ENCODE results near the gene NCOA5. TPM values are rescaled to one million over a fixed set of nuclear protein-coding genes. Genes with fewer than 3 reads are reported as not detected.
"Not testable (repeated sequence)": the region's sequence is repeated elsewhere in the genome, so short reads cannot be mapped to it uniquely, and the experiment has no call there.

Gene NCOA5
- total RNA-seq, 1 donor from 2014 or later, result 10.6 TPM

GRCh38 chr20:46121184-46121930 lies 31.6 kb upstream of the NCOA5 start:
- DNase-seq (ENCODE audit: low read depth, low spot score), result no peak

- DNase-seq (ENCODE audit: low read depth, low spot score), result no peak
These were observed 30.4 kb upstream of the NCOA5 start for GRCh38 chr20:46120136-46120535.

GRCh38 chr20:46119547-46119946 lies 29.8 kb upstream of the NCOA5 start:
- DNase-seq (ENCODE audit: low read depth, low spot score), result no peak

GRCh38 chr20:46119028-46119546 lies 29.3 kb upstream of the NCOA5 start:
- DNase-seq (ENCODE audit: low read depth, low spot score), result no peak

GRCh38 chr20:46118481-46119020 lies 28.8 kb upstream of the NCOA5 start:
- DNase-seq (ENCODE audit: low read depth, low spot score), result no peak

GRCh38 chr20:46117704-46118467 lies 28.1 kb upstream of the NCOA5 start, which contains the start of gene CD40:
CD40 (plus strand) TSS chr20:46118314; CDS start chr20:46118344, 30 bp downstream.
- DNase-seq (ENCODE audit: low read depth, low spot score), result peak; percentile 43

GRCh38 chr20:46114449-46114848 lies 24.7 kb upstream of the NCOA5 start:
- DNase-seq (ENCODE audit: low read depth, low spot score), result no peak

GRCh38 chr20:46113113-46113470 lies 23.3 kb upstream of the NCOA5 start:
- no peak for DNase-seq (ENCODE audit: low read depth, low spot score)

- DNase-seq (ENCODE audit: low read depth, low spot score), result no peak
These were observed 22.8 kb upstream of the NCOA5 start for GRCh38 chr20:46112430-46113112.

- DNase-seq (ENCODE audit: low read depth, low spot score), result no peak
These were observed 22.1 kb upstream of the NCOA5 start for GRCh38 chr20:46111836-46112212.

GRCh38 chr20:46111028-46111835 lies 21.5 kb upstream of the NCOA5 start:
- no peak for DNase-seq (ENCODE audit: low read depth, low spot score)

- no peak for DNase-seq (ENCODE audit: low read depth, low spot score)
These were observed 19.2 kb upstream of the NCOA5 start for GRCh38 chr20:46108976-46109375.

GRCh38 chr20:46108435-46108841 lies 18.7 kb upstream of the NCOA5 start:
- DNase-seq (ENCODE audit: low read depth, low spot score), result no peak

GRCh38 chr20:46107061-46107460 lies 17.3 kb upstream of the NCOA5 start:
- no peak for DNase-seq (ENCODE audit: low read depth, low spot score)

GRCh38 chr20:46104262-46104661 lies 14.5 kb upstream of the NCOA5 start:
- no peak for DNase-seq (ENCODE audit: low read depth, low spot score)

- DNase-seq (ENCODE audit: low read depth, low spot score), result no peak
These were observed 13.2 kb upstream of the NCOA5 start for GRCh38 chr20:46102940-46103339.

- DNase-seq (ENCODE audit: low read depth, low spot score), result no peak
These were observed 12.2 kb upstream of the NCOA5 start for GRCh38 chr20:46101957-46102356.

- DNase-seq (ENCODE audit: low read depth, low spot score), result no peak
These were observed 11.2 kb upstream of the NCOA5 start for GRCh38 chr20:46100988-46101387.

GRCh38 chr20:46100444-46100843 lies 10.7 kb upstream of the NCOA5 start:
- DNase-seq (ENCODE audit: low read depth, low spot score), result not testable (repeated sequence)

- DNase-seq (ENCODE audit: low read depth, low spot score), result no peak
These were observed 9.9 kb upstream of the NCOA5 start for GRCh38 chr20:46099491-46100287.

All from pulmonary artery endothelial cell (primary cell).